HG02973 (cell line): Measurements from ENCODE around the gene ANKRD23.

Source experiments
- ATAC-seq: cut with Tn5 transposase; IDR thresholded peaks from one replicate; pipeline ENCODE4 v1.9.1; 2021; ENCODE audit warnings: moderate library complexity; ENCODE audit not compliant: unreplicated experiment

The ANKRD23 gene

DNA sequence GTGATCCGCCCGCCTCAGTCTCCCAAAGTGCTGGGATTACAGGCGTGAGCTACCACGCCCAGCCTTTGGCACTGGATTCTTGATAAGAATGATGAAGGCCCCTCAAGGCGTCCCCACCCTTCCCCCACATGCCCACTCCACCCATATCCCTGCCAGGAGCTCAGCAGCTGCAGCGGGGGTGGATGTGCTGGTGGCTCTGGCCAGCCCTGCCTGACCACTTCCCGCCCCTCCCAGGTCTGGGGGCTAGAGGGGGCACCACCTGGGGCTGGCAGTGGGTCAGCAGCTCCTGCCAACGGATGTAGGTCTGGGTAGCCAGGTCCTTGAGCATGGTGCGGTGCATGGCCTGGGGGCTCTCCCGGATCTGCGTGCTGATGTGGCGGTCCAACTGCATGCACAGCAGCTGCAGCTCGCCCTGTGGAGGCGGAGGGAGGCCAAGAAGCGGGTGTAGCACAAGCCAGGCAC is 33.8 kb upstream of the ANKRD23 start:
- no peak for ATAC-seq

- ATAC-seq, result no peak
These were observed 33.2 kb upstream of the ANKRD23 start for GRCh38 chr2:96877042-96877451.

DNA sequence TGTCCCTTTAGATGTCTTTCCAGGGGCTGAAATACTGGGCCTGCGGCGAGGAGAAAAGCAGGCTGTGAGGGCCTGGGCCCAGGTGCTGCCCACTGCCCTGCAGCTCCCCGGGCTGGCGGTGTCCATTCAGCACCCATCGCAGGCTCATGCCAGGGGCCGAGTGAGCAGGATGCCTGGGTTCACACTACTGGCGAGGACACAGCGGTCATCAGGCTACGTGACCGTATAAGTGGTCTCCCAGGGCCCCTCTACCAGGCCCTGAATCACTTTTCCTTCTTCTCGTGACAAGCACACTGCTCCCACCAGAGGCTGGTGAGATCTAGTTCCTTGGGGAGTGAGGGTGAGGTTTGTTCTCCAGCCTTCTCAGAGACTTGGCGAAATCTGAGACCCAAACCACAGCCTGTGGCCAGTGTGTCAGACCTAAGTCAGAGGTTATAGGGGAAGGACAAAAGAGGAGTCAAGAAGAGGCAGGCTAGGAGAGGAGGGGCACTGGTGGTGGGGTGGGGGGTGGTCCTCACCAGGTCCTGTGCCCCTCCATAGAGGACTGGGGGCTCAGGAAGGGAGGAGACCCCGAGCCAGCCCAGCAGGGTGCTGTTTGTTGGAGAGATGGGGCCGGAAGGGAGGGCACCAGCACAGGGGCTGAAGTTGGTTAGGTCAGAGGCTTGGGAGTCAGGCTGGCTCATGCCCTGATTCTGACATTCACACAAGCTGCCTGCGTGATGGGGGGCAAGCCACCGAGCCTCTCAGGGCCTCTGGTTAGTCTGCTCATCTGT is 32.6 kb upstream of the ANKRD23 start:
- ATAC-seq, result no peak

DNA sequence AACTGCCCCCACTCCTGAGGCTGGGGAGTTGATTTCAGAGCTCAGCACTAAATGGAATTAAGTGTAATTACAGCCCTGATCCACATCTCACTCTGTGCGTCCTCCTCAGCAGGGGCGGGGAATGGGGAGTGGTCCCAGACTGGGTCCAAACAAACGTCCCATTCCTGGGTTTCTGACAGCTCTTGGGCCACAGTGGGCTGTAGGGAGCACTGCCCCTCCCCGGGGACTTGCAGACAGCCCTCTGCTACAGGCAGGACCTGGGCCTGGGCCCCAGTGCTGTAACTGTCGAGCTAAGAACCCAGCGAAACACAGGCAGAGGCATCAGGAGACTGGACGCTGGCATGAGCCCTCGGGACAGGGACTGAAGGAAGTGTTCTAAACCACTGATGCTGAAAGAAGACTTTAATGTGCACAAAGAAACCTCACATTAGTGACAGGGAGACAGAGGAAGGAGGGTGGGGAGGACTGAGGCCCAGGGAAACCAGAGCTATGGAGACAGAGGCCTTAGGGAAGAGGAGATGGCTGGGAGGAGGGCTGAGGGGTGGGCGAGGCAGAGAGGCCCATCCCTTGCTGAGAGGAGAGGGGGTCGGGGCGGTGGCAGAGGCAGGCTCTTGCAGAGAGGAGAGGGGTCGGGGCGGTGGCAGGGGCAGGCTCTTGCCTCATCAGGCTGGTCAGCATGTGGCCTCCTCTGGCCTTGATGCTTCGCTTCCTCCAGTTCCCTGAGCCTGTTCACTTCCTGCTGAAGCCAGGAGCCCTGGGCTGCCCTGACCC is 31.9 kb upstream of the ANKRD23 start:
- ATAC-seq, result no peak

DNA sequence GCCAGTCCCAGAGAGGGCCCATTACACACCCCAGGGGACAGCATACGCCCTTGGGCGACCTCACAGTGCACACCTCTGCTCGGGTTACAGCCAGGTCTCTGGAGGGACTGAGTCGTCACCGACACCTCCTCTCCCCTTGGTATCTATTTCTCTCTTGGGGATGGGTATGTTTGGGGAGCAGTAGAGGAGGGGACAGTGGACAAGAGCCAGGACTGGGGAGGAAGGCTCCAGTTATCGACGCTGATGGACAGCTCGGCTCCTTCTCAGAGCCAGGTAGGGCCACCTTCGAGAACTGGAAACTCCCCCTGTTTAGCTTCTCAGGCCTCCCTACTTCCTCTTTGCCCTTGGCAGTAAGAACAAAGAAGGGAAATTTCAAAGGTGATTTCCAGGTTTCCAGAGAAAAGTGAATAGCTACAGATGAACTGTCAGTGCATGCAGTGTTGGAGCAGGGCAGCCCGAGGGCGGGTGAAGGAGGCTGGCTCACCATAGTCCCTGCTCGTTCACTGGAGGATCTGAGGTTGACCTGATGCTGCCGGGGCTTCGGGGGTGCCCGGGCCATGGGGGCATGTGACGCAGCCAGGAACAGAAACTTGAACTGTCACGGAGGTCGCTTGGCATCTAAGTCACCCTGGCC is 30.5 kb upstream of the ANKRD23 start:
- peak; percentile 42 for ATAC-seq

- no peak for ATAC-seq
These were observed 29.9 kb upstream of the ANKRD23 start for GRCh38 chr2:96873651-96874096.

GRCh38 chr2:96872591-96873349 is 28.9 kb upstream of the ANKRD23 start:
- no peak for ATAC-seq

DNA sequence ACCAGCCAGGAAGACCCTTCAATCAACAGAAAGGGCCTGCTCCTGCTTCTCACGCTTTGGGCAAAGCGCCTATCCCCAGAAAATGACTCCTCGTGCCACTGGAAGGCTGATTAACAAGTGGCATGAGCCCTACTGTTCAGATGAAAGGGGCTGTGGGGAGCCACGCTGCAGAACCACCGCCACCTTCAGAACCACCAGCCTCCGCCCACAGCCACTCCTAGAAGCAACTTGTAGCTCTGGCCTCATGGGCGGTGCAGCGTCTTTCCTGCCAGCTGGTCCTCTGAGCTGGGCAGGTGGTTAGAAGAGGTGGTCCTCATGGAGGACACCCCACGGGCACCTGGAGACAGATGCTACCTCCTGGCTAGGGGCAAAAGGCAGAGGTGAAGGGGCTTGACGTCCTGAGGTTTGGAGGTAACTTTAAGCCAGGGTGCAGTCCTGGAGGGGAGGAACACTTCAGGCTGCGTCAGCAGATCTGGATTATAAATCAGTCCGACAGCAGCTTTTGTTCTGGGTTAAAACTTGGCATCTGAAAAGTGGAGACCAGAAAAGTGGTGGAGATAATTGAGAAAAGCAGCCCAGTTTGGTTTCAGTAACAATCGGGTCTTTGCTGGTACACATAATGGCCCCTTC is 26.9 kb upstream of the ANKRD23 start:
- ATAC-seq, result no peak

- ATAC-seq, result no peak
These were observed 26.2 kb upstream of the ANKRD23 start, which contains the start of gene SEMA4C for GRCh38 chr2:96869822-96870625. TSS of gene SEMA4C (minus strand) at chr2:96870080. CDS start at chr2:96867886, 2,194 bp downstream.

- no peak for ATAC-seq
These were observed 25.5 kb upstream of the ANKRD23 start for GRCh38 chr2:96869281-96869821.

GRCh38 chr2:96868555-96869280 is 24.9 kb upstream of the ANKRD23 start:
- ATAC-seq, result no peak

DNA sequence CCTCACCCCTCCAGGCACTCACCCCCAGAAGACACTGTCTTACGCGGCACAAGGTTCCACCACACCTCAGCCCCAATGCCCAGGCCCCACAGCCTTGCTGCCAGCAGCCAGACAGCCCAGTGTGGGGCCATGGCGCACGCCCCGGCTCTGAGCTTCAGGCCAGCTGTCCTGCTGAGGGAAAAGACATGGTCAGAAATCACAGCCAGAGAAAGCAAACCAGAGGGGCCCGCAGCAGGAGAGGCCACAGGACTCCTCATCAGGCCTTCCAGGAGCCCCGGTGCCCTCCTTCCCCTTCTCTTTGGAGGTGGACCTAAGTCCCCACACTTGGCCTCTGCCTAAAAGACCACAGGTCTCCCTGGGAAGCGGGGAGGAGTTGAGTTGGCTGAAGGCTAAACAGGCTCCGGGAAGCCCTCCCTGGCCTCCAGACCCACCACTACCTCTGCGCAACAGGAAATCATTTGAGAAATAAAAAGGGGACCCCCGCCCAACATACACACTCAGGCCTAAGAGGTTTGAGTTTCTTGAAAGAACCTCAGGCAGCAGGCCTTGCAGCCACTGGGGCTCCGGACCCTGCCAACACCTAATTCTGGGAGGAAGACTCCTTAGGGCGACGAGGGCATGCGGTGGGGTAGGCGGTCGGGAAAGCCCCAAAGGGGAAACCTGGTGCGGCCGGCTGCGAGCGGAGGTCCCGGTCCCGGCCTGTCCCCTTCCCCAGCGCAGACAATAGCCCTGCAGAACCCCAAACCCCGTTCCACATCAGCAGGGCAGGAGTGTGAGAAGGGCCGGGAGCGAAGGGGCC is 24.1 kb upstream of the ANKRD23 start:
- no peak for ATAC-seq

DNA sequence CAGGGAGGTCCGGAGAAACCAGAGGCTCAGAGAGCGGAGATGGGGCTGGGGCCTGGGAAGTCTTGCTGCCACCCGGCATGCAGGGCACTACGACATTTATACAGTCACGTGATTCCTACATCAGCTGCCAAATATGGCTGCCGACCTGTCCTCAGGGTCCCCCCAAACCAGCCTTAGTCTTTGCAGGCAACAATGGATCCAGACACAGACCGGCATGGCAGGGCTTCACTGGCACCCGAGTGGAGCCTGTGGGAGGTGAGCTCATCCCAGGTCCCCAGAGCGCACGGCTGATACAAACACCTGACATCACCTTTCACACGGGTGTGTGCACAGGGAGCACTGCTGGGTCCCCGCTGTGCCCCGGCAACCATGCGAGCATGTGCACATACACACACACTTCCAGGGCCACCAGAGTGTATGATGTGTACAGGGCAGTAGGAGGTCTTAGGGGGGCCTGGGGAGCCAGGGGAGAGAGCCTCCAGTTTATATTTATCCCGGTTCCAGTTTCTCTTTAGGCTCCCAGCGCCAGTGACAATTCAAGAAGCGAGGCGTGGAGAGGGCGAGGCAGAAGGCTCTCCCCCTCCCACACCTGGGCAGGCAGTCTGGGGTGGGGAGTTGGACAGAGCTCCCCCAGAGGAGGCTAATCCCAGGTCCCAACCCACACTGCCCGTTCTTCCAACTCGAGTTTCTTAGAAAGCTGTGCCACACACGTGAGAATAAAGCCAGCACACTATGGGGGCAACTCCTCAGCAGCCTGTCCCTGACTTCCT is 23.4 kb upstream of the ANKRD23 start:
- no peak for ATAC-seq

GRCh38 chr2:96866586-96866985 is 22.8 kb upstream of the ANKRD23 start:
- ATAC-seq, result no peak

- ATAC-seq, result no peak
These were observed 22.3 kb upstream of the ANKRD23 start for GRCh38 chr2:96866149-96866548.

DNA sequence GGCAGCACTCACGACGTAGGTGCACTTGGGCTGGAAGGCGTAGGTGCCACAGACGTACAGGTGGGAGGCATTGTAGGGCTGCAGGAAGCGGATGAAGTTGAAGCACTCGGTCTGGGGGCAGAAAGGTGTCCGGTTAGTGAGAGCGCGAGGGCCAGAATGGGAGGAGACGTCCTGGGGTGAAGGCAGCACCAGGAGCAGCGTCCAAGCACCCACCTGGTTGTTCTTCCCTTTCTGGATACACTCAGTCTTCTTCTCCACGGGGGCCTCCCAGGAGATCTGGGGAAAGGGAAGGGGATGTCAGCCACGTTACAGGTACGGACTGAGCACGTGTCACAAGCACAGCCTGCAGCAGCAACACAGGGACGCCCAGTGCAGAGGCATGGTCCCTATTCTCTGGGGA is 21.8 kb upstream of the ANKRD23 start:
- ATAC-seq, result no peak
